HL-60 (cell line): ENCODE measurements around the gene BAG2.

Experiments
- DNase-seq, 2 experiments: peaks; one replicate each; pipeline ENCODE4 v3.0.0-alpha.2; 2010 to 2020; ENCODE audit warnings: low read depth in 1 of 2, low spot score in 1 of 2
- H3K27ac ChIP-seq: fragments of 250-450 bp; sonication (Bioruptor Pico); replicated peaks from 2 replicates; pipeline ENCODE4 v1.5.1; 2020; ENCODE audit warnings: mild to moderate bottlenecking, moderate library complexity
- H3K27me3 ChIP-seq: fragments of 250-450 bp; sonication (Bioruptor Pico); 2 replicates; pipeline ENCODE4 v1.5.1; 2021; ENCODE audit warnings: mild to moderate bottlenecking, moderate library complexity; ENCODE audit not compliant: insufficient read depth, poor library complexity, severe bottlenecking
- H3K4me3 ChIP-seq: replicated peaks from 2 replicates; pipeline ENCODE4 v1.5.1; 2011; ENCODE audit warnings: mild to moderate bottlenecking, control low read depth, low read length; ENCODE audit not compliant: insufficient read depth
- GABPA ChIP-seq: IDR thresholded peaks from 2 replicates; pipeline ENCODE4 v1.6.1; 2012; ENCODE audit warnings: low read depth
- POLR2AphosphoS5 ChIP-seq: IDR thresholded peaks from 2 replicates; pipeline ENCODE4 v1.6.1; 2012; ENCODE audit warnings: low read depth
- SPI1 ChIP-seq: IDR thresholded peaks from 2 replicates; pipeline ENCODE4 v1.6.1; 2012; ENCODE audit warnings: low read depth, mild to moderate bottlenecking, borderline replicate concordance
- TF ChIP-seq, protein P1 (sequence below): IDR thresholded peaks from 2 replicates; pipeline ENCODE4 v1.6.1; 2012; ENCODE audit warnings: low read depth; ENCODE audit not compliant: insufficient replicate concordance
- TF ChIP-seq, protein P2 (sequence below): IDR thresholded peaks from one replicate; pipeline ENCODE4 v1.5.1; 2011; ENCODE audit warnings: low read length, control low read depth, inconsistent platforms; ENCODE audit not compliant: insufficient read depth

The BAG2 gene

GRCh38 chr6:57143690-57144089 is 28.4 kb upstream of the BAG2 start:
- no peak overlapping the region for H3K4me3 ChIP-seq

GRCh38 chr6:57147401-57147800 is 24.7 kb upstream of the BAG2 start:
- no peak for DNase-seq
- H3K27ac ChIP-seq: no peak overlapping the region
- no peak overlapping the region for H3K4me3 ChIP-seq
- H3K27me3 ChIP-seq: no peaks in the 10 kb centered on the region
- TF ChIP-seq SPI1 (no peak), GABPA (no peak)
- TF ChIP-seq, protein P1, sequence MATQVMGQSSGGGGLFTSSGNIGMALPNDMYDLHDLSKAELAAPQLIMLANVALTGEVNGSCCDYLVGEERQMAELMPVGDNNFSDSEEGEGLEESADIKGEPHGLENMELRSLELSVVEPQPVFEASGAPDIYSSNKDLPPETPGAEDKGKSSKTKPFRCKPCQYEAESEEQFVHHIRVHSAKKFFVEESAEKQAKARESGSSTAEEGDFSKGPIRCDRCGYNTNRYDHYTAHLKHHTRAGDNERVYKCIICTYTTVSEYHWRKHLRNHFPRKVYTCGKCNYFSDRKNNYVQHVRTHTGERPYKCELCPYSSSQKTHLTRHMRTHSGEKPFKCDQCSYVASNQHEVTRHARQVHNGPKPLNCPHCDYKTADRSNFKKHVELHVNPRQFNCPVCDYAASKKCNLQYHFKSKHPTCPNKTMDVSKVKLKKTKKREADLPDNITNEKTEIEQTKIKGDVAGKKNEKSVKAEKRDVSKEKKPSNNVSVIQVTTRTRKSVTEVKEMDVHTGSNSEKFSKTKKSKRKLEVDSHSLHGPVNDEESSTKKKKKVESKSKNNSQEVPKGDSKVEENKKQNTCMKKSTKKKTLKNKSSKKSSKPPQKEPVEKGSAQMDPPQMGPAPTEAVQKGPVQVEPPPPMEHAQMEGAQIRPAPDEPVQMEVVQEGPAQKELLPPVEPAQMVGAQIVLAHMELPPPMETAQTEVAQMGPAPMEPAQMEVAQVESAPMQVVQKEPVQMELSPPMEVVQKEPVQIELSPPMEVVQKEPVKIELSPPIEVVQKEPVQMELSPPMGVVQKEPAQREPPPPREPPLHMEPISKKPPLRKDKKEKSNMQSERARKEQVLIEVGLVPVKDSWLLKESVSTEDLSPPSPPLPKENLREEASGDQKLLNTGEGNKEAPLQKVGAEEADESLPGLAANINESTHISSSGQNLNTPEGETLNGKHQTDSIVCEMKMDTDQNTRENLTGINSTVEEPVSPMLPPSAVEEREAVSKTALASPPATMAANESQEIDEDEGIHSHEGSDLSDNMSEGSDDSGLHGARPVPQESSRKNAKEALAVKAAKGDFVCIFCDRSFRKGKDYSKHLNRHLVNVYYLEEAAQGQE: no peak

More at GRCh38 chr6:57143690-57144089, 28.4 kb upstream of the BAG2 start:
- TF ChIP-seq, protein P2, sequence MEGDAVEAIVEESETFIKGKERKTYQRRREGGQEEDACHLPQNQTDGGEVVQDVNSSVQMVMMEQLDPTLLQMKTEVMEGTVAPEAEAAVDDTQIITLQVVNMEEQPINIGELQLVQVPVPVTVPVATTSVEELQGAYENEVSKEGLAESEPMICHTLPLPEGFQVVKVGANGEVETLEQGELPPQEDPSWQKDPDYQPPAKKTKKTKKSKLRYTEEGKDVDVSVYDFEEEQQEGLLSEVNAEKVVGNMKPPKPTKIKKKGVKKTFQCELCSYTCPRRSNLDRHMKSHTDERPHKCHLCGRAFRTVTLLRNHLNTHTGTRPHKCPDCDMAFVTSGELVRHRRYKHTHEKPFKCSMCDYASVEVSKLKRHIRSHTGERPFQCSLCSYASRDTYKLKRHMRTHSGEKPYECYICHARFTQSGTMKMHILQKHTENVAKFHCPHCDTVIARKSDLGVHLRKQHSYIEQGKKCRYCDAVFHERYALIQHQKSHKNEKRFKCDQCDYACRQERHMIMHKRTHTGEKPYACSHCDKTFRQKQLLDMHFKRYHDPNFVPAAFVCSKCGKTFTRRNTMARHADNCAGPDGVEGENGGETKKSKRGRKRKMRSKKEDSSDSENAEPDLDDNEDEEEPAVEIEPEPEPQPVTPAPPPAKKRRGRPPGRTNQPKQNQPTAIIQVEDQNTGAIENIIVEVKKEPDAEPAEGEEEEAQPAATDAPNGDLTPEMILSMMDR: no peak
- TF ChIP-seq GABPA (no peak), POLR2AphosphoS5 (no peak)
- TF ChIP-seq, protein P1: no peak
- no peaks in the 10 kb centered on the region for H3K27me3 ChIP-seq
- no peak overlapping the region for H3K27ac ChIP-seq
- no peak for DNase-seq

GRCh38 chr6:57147955-57148858 is 23.9 kb upstream of the BAG2 start:
- no peak for TF ChIP-seq GABPA
- Histone ChIP-seq H3K27ac (no peak overlapping the region), H3K4me3 (no peak overlapping the region), H3K27me3 (no peaks in the 10 kb centered on the region)
- DNase-seq: no peak

- no peak overlapping the region for H3K27ac ChIP-seq
- TF ChIP-seq, protein P1: no peak
- TF ChIP-seq, protein P2: no peak
- no peak for TF ChIP-seq SPI1
- H3K4me3 ChIP-seq: no peak overlapping the region
- no peak for DNase-seq
- H3K27me3 ChIP-seq: no peaks in the 10 kb centered on the region
These were observed 13.5 kb upstream of the BAG2 start for GRCh38 chr6:57158658-57159057.
